Measurements from ENCODE around the gene KIF26B. TPM values are rescaled to one million over a fixed set of nuclear protein-coding genes. Genes with fewer than 3 reads are reported as not detected.

The KIF26B gene
- total RNA-seq, 2 experiments from 2014 or later: not detected

DNA sequence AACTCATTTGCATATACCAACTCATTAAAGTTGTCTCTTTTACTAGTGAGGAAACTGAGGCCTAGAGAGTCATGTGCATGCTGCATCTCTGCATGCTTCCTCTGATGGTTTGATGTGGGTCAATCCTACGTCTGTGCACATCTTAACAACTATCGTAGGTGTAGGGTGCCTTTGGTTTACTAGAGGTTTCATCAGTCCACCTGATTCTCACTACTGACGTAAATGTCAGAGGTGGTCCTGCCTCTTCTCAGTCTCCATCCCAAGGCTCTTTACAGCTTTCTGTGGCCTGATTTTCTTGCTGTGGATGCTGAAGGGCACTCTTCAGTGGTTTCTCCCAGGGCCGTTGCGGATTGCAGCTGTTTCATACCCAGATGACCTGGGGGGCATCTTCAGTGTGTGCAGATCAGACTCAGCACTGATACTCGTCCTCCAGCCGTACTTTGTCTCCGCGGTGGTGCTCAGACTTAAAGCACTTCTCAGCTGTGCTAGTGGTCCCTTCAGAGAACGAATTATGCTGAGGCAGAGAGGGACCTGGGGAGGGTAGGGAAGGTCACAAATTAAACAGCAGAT is 407.0 kb downstream of the KIF26B start:
- no peak overlapping the region for H3K4me3 ChIP-seq (ENCODE audit: low read depth, low read length, poor library complexity, severe bottlenecking)
- CTCF ChIA-PET (ENCODE audit: unreplicated experiment): no interaction called here
- H3K4me2 ChIP-seq (ENCODE audit: low read length): no peak overlapping the region
- H3K36me3 ChIP-seq (ENCODE audit: insufficient read depth, low read length): no peaks in the 10 kb centered on the region
- intact Hi-C loops (cut with micrococcal nuclease; ENCODE audit: unreplicated experiment): no loop called here
- POLR2A ChIA-PET: no interaction called here
- no peaks in the 10 kb centered on the region for H3K9me2 ChIP-seq (ENCODE audit: insufficient read depth, low read length)
- BruUV-seq (replicated peaks): no TSS peak
- no peaks in the 10 kb centered on the region for H3K4me1 ChIP-seq (ENCODE audit: insufficient read depth, low read length, poor library complexity, severe bottlenecking)
- no peaks in the 10 kb centered on the region for H3K9me3 ChIP-seq (ENCODE audit: low read length)
- no peak overlapping the region for H2AFZ ChIP-seq (ENCODE audit: low read length)
- no peaks in the 10 kb centered on the region for H4K20me1 ChIP-seq (ENCODE audit: insufficient read depth, low read length)
- H3K27ac ChIP-seq (ENCODE audit: low read depth, low read length, poor library complexity, severe bottlenecking): no peak overlapping the region
- TF ChIP-seq CTCF (conservative IDR thresholded peaks at IDR 0.05; ENCODE audit: low read length) (no peak), EZH2phosphoT487 (IDR thresholded peaks at IDR 0.05; ENCODE audit: borderline replicate concordance, low read depth, low read length) (no peak)
- DNase-seq (ENCODE audit: low spot score): no peak
- H3K79me2 ChIP-seq (ENCODE audit: insufficient read depth, low read depth, low read length): no peaks in the 10 kb centered on the region

DNA sequence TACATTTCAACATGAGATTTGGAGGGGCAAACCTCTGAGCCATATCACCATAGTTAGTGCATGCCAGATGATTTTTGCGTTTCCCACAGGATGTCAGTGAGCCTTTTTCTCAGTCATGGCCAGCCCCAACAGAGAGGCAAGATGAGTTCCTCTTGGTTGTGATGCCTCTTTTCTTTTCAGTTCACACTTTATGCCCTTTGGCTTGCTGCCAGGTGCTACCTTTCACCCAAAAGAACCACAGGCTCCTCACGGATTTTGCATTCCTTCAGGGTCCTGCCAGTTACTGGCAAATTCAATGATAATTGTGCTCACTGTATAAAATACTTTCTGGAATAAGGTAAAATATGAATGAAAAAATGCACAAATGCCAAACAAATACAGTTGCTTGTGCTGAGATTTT is 411.3 kb downstream of the KIF26B start:
- H3K36me3 ChIP-seq (ENCODE audit: insufficient read depth, low read length): no peaks in the 10 kb centered on the region
- no peak overlapping the region for H3K4me3 ChIP-seq (ENCODE audit: low read depth, low read length, poor library complexity, severe bottlenecking)
- H3K4me2 ChIP-seq (ENCODE audit: low read length): no peak overlapping the region
- TF ChIP-seq CTCF (conservative IDR thresholded peaks at IDR 0.05; ENCODE audit: low read length): no peak
- no peak for TF ChIP-seq EZH2phosphoT487 (IDR thresholded peaks at IDR 0.05; ENCODE audit: borderline replicate concordance, low read depth, low read length)
- intact Hi-C loops (cut with micrococcal nuclease; ENCODE audit: unreplicated experiment): no loop called here
- no peak for DNase-seq (ENCODE audit: low spot score)
- H3K27ac ChIP-seq (ENCODE audit: low read depth, low read length, poor library complexity, severe bottlenecking): no peak overlapping the region
- H3K9me3 ChIP-seq (ENCODE audit: low read length): no peaks in the 10 kb centered on the region
- H3K79me2 ChIP-seq (ENCODE audit: insufficient read depth, low read depth, low read length): no peaks in the 10 kb centered on the region
- no peaks in the 10 kb centered on the region for H3K9me2 ChIP-seq (ENCODE audit: insufficient read depth, low read length)
- ChIA-PET POLR2A (no interaction called here), CTCF (ENCODE audit: unreplicated experiment) (no interaction called here)
- no TSS peak for BruUV-seq (replicated peaks)
- no peaks in the 10 kb centered on the region for H3K4me1 ChIP-seq (ENCODE audit: insufficient read depth, low read length, poor library complexity, severe bottlenecking)
- H4K20me1 ChIP-seq (ENCODE audit: insufficient read depth, low read length): no peaks in the 10 kb centered on the region
- no peak overlapping the region for H2AFZ ChIP-seq (ENCODE audit: low read length)

DNA sequence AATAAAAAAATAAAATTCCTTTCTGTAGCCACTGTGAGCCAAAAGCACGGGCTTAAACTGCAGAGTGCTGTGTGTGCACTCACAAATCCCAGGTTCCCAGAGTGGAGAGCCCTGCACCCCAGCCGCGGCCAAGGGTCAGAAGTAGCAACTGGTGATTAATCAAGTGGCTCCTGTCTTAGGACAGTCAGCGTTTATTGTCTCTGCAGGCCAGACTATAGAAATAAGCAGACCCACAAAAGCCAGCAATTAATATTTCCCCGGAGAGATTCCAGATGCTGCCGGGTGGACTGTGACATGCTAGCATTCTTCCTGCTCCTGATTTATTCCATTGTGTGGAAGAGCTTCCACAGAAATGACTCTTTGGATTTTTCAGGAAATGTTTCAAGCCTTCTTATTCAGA is 412.2 kb downstream of the KIF26B start:
- Histone ChIP-seq H4K20me1 (ENCODE audit: insufficient read depth, low read length) (no peaks in the 10 kb centered on the region), H3K9me2 (ENCODE audit: insufficient read depth, low read length) (no peaks in the 10 kb centered on the region), H3K9me3 (ENCODE audit: low read length) (no peaks in the 10 kb centered on the region), H3K27ac (ENCODE audit: low read depth, low read length, poor library complexity, severe bottlenecking) (no peak overlapping the region), H3K4me2 (ENCODE audit: low read length) (no peak overlapping the region), H3K79me2 (ENCODE audit: insufficient read depth, low read depth, low read length) (no peaks in the 10 kb centered on the region), H3K36me3 (ENCODE audit: insufficient read depth, low read length) (no peaks in the 10 kb centered on the region), H3K4me3 (ENCODE audit: low read depth, low read length, poor library complexity, severe bottlenecking) (no peak overlapping the region), H3K4me1 (ENCODE audit: insufficient read depth, low read length, poor library complexity, severe bottlenecking) (no peaks in the 10 kb centered on the region), H2AFZ (ENCODE audit: low read length) (no peak overlapping the region)
- intact Hi-C loops (cut with micrococcal nuclease; ENCODE audit: unreplicated experiment): no loop called here
- no peak for TF ChIP-seq EZH2phosphoT487 (IDR thresholded peaks at IDR 0.05; ENCODE audit: borderline replicate concordance, low read depth, low read length)
- no peak for TF ChIP-seq CTCF (conservative IDR thresholded peaks at IDR 0.05; ENCODE audit: low read length)
- no TSS peak for BruUV-seq (replicated peaks)
- ChIA-PET CTCF (ENCODE audit: unreplicated experiment) (no interaction called here), POLR2A (no interaction called here)
- DNase-seq (ENCODE audit: low spot score): no peak

All from OCI-LY7 (cell line).